ENCODE data around the gene TFB2M.

The TFB2M gene

DNA sequence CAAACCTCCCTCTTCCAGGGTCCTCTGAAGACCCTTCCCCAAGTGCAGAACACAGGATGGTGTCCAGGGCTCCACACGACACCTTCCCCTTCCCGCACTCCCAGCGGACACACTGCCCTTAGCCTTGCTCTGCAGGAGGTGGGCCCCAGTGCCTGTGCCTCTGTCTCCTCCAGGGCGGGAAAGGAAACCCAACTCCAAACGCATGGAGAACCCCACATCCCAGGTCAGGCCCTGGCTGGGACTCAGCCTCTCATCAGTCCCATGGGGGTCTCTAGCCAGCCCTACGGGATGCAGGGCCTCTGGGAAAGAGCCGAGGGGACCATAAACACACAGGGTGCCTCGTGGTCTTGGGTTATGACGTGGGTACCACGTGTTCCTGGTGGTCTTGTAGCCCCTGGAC lies 53.4 kb downstream of the TFB2M start:
- DNase-seq = no peak

DNA sequence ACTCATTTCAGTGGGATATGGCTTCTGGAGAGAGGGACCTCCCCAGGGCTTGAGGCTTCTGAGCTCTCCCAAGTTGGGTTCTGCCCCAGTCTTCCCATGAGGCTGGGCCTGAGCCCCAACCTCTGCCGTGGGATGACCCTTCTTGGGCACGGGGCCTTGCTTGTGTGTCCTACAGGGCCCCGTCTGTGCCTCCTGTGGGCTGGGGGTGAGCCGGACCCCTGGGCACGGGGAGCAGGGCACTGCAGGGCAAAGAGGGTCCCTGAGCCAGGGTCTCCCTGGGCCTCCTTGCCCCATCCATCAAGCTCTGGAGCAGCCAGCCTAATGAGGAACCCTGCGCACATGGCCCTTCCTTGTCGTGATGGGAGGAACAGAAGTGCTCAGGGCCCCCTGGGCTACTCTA lies 53.8 kb downstream of the TFB2M start:
- no peak for DNase-seq

DNA sequence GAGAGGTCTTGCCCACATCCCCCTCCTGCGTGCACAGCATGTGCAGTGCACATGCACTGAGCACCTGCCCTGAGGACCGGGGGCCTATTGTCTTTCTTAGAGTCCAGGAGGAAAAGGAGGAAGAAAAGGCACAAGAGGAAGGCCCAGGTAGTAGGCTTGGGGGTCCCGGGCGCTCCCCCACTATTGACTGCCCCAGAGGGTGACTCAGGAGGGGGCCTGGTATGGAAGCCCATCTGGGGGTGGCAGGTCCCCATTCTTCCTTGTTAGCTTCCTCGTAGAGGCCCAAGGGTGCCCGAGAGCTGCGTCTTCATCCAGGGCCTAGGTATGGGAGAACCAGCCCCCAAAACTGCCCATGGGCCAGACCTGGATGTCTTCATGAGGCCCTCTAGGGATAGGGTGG lies 54.9 kb downstream of the TFB2M start:
- DNase-seq = no peak

DNA sequence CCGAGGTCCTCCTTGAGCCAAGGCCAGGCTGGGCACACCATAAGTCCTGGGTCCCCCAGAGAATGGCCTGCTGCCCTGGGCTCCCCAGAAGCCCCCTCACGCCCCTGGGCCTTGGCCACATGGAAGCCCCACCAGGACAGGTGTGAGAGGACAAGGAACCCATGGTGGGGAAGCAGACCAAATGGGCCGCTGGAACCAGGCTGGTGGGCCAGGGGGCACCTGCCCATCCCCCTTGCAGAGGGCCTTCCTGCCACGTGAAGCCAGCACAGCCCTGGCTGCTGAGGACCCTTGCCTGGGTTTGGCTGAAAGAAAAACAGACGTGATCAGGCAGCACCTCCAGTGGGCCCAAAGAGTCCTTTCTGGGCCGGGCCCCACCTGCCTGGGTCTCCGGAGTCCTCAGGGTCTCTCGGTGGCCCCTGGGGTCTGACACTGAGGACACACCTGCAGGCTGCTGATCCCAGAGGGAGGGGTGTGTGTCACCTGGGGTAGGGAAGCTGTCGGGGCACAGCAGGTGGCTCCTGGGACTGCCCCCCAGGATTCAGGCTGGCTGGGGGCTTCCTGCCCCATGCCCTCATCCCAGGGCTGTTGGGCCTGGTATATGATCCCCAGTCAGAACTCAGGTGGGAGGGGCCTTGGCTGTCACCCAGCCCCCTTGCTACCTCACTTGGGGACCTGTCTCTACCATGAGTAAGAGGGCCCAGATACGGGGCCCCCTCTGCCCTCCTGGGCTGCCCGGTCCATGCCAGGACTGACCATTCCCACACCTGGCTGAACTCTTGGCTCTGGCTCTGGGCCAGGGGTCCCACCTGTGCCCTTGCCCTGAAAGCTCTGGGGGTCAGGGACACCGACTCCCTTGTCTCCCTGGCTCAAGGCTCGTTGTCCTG lies 55.7 kb downstream of the TFB2M start:
- DNase-seq = no peak

DNA sequence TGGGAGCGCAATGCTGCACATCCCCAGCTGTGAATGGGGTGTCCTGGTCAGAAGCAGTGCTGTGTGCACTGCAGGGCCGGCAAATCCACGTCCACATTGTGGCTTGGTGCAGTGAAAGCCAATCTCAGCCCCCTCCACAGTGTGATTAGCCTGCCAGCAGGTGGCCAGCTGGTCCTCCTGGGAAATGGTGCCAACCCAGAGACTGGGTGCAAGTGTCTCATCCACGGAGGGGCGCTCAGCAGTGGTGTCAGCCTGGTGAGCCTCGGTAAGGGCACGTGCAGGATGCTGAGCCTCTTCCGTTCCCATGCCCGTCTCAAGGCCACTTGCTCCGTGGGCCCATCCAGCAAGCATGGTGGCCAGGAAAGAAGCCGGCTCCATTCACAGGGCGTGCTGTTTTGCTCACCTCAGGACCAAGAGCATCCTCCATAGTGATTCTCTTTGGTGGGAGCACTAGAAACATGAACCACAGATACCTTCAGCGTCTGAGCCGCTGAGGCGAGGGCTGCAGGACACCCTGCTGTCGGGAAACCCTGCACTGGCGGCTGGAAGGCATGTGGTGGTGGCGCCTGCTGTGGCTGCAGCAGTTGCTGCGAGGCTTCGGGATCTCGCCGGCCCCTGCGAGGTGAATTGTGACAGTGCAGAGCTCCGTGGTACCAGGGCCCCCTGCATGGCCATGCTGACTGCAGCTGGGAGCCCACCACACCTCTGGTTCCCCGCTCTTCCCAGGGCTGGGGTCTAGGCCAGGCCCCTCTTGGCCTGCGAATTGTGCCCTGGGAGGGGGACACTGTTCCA lies 57.0 kb downstream of the TFB2M start:
- no peak for DNase-seq

DNA sequence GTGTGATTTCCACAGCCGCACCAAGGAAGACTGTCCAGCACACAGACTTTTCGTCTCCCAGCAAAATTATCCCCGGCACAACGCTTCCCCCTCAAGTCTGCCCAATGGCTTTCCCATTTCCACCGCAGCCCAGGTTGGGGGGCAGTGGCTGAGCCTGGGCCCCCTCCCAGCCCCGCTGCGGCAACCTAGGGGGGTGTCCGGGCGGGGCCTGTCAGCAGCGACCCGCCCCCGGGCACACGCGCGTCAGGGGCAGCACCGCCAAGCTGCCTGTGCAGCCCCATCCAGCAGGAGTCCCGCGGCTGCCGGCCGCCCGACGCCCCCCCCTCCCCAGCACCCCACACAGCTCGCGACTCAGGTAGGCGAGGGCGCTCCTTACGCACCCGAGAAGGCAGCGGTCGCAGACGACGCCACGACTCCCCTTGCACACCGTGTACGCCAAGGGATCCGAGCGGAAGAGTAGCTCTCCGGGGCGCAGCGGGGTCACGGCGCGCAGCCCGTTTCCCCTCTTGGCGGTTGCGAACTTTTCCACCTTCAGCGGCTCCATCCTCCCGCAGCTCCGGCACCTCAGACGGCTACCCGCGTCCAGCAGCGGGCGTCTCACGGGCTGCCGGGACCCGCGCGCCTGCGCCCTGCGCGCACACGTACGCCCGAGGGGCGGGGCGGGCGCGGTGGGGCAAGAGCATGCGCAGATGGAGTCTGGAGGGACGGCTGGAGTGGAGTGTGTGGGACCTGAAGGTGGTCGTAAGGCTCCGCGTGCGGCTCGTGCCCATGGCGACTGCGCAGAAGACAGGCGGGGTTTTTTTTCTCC lies 59.2 kb downstream of the TFB2M start, which contains the start of gene SMYD3:
SMYD3 (minus strand) TSS at position 606 of the 808 bp plus-strand sequence.
- peak; percentile 91 for DNase-seq

DNA sequence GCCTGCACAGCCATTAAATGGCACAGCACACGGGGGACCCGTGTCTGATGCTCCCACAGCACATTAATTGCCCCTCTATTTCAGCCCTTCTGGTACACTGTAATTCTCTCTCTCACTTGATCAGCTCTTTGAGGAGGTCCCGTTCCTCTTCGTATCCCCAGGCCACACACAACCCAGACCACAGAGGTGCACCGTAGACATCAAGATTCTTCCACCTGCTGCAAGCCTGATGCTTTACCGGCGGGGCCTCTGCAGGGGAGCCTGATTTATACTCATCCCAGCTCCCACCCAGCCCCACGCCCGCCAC lies 59.7 kb downstream of the TFB2M start:
- no peak for DNase-seq

DNA sequence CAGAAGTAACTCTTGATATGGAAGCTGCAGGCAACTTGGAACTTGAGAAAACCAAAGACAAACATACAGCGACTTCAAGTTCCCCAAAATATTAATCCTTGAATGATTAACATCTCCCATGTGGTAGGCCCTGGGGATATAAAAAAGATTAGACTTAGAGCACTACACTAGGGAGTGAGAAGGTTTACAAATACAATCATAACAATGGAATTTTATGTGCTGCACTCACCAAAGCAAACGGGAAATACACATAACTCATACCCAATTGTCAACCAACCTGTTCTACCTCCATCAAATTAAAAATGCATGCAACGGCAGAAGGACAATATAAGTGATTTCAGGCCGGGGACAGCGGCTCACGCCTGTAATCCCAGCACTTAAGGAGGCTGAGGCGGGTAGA lies 62.7 kb downstream of the TFB2M start:
- DNase-seq = no peak

DNA sequence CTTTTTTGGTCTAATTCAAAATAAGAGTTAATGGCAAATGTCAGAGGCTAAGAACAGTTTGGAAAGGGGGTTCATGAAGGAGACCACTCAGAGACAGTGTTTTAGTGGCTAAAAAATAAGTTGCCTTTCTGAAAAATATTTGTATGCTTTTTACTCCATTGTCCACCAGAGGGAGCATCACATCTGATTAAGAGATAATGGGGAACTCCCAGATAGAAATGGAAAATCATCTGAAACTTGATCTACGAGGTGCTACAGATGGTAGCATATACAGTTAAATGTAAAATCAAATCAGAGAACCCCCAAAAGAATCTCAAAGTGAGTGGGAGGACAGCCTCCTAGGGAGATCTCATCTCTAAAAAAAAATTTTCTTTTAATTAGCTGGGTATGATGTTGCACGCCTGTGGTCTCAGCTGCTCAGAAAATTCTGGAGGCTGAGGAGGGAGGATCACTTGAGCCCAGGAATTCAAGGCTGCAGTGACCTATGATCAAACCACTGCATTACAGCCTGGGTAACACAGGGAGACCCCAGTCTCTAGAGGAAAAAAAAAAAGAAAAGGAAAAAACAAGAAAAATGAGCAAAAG lies 68.6 kb downstream of the TFB2M start:
- peak; percentile 86 for DNase-seq

DNA sequence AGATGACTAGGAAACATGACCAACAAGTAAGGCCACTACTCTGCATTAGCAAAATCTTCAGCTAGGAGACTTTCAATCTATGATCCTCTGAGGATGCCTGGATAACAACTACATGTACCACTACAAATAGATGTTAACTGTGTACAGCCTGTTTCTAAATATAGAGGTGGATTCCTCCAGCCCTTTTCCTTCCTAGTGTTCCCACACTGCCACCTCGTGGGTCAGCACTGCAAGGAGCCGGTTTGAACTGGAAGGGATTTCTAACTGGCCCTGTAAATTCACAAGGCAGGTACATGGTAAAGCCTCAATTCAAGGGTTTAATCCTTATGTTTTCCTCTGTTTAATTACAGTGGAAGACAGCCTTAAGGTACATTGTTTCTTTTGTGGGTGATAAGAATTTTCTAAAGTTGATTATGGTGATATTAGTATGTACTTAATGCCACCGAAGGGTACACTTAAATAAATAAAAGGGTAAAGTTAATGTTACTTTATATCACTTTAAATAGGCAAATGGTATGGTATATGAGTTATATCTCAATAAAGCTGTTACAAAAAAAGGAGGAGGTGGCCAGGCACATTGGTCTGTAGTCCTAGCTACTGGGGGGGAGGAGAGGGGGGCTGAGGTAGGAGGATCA lies 73.3 kb downstream of the TFB2M start:
- peak; percentile 80 for DNase-seq

DNA sequence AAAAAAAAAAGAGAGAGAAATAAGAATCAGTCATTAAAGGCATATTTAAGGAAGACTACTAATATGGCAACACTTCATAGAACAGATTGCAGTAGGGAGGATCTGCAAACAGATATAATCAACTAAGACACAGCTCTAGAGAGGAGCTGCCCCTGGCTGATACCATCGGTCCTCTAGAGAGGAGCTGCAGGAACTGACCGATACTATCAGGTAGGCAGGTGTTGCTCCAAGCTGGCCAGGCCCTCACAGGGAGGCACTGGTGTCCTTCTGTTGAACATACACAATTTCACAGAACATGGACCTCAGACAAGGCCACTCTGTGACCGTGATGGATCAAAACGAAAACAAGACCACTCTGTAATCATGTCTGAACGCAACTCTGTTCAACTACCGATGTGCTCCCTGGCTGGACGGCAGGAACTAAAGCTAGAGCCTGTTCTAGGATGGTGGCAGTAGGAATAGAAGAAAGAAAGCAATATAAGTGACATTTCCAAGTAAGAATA lies 74.5 kb downstream of the TFB2M start:
- no peak for DNase-seq

All from NCI-H2171 treated with DMSO at 0.1 percent for 48 hours (cell line).